AG04450 (cell line): ENCODE data around the gene SLC5A10. TPM values are rescaled to one million over a fixed set of nuclear protein-coding genes. Genes with fewer than 3 reads are reported as not detected.
"Not testable (repeated sequence)": the region's sequence is repeated elsewhere in the genome, so short reads cannot be mapped to it uniquely, and the experiment has no call there.

Source experiments
- CTCF ChIA-PET: fragments of 300-600, 350-600 bp; formaldehyde crosslinking; extraction: SDS; loops from one replicate; lab custom pipeline; 2022; ENCODE audit warnings: antibody characterized with exemption, inconsistent platforms; lab: Charles Lee
- POLR2A ChIA-PET: fragments of 350-600 bp; formaldehyde crosslinking; extraction: SDS; loops from one replicate; lab custom pipeline; 2021; ENCODE audit warnings: antibody characterized with exemption, inconsistent platforms; lab: Yijun Ruan, JAX
- DNase-seq: peaks from one replicate; pipeline ENCODE4 v3.0.0-alpha.2; 2011; ENCODE audit warnings: low read depth, low spot score
- H3K27ac ChIP-seq: one replicate; pipeline ENCODE4 v1.5.1; 2012; ENCODE audit warnings: low read depth, low read length, control low read depth
- H3K27me3 ChIP-seq: one replicate; pipeline ENCODE4 v1.6.0; 2012; ENCODE audit warnings: low read length; ENCODE audit not compliant: control insufficient read depth, insufficient read depth
- H3K4me3 ChIP-seq: 2 replicates; pipeline ENCODE4 v1.5.1; 2011; ENCODE audit warnings: mild to moderate bottlenecking, low read depth, low read length, control low read depth
- H3K9me3 ChIP-seq: 2 replicates; pipeline ENCODE4 v1.5.1; 2012; ENCODE audit warnings: low read length; ENCODE audit not compliant: control insufficient read depth, insufficient read depth
- CTCF ChIP-seq: IDR thresholded peaks from 2 replicates; pipeline ENCODE4 v1.5.1; 2011; ENCODE audit warnings: low read depth, low read length, control low read depth, inconsistent platforms
- polyA plus RNA-seq: library from polyadenylated mRNA; depleted of rRNA; stranded (reverse); fragments of >200 nt; gene quantifications from 2 replicates; pipeline ENCODE4 v1.2.3, GENCODE V29; 2011

SLC5A10 gene
- polyA plus RNA-seq, 1 experiment, result not detected

- H3K27me3 ChIP-seq, H3K27ac ChIP-seq, H3K9me3 ChIP-seq, H3K4me3 ChIP-seq, POLR2A ChIA-PET, CTCF ChIA-PET, DNase-seq: not testable (repeated sequence)
- TF ChIP-seq CTCF, result peak; percentile 42
Measured at GRCh38 chr17:19031729-19032128, 79.8 kb downstream of the SLC5A10 start.

- CTCF ChIA-PET, result not testable (repeated sequence)
Measured at GRCh38 chr17:19032377-19032988, 80.5 kb downstream of the SLC5A10 start.

GRCh38 chr17:19036186-19036585 is 84.2 kb downstream of the SLC5A10 start:
- H3K4me3 ChIP-seq, H3K27ac ChIP-seq, DNase-seq, CTCF ChIA-PET, H3K9me3 ChIP-seq, POLR2A ChIA-PET, H3K27me3 ChIP-seq: not testable (repeated sequence)

More at GRCh38 chr17:19032377-19032988, 80.5 kb downstream of the SLC5A10 start:
- POLR2A ChIA-PET, H3K9me3 ChIP-seq, H3K27ac ChIP-seq, H3K27me3 ChIP-seq, DNase-seq, H3K4me3 ChIP-seq: not testable (repeated sequence)

- H3K27me3 ChIP-seq, H3K27ac ChIP-seq, POLR2A ChIA-PET, DNase-seq, H3K9me3 ChIP-seq, CTCF ChIA-PET, H3K4me3 ChIP-seq: not testable (repeated sequence)
Measured at GRCh38 chr17:19037547-19037946, 85.6 kb downstream of the SLC5A10 start.

GRCh38 chr17:19038007-19038406 is 86.0 kb downstream of the SLC5A10 start:
- H3K4me3 ChIP-seq, POLR2A ChIA-PET, CTCF ChIA-PET, H3K27ac ChIP-seq, DNase-seq, H3K9me3 ChIP-seq, H3K27me3 ChIP-seq: not testable (repeated sequence)

GRCh38 chr17:19038730-19039129 is 86.8 kb downstream of the SLC5A10 start:
- POLR2A ChIA-PET, H3K9me3 ChIP-seq, H3K27ac ChIP-seq, H3K4me3 ChIP-seq, CTCF ChIA-PET, H3K27me3 ChIP-seq, DNase-seq: not testable (repeated sequence)

GRCh38 chr17:19040350-19040749 is 88.4 kb downstream of the SLC5A10 start:
- H3K27ac ChIP-seq, CTCF ChIA-PET, POLR2A ChIA-PET, H3K9me3 ChIP-seq, H3K27me3 ChIP-seq, H3K4me3 ChIP-seq, DNase-seq: not testable (repeated sequence)

GRCh38 chr17:19041871-19042270 is 89.9 kb downstream of the SLC5A10 start:
- CTCF ChIA-PET, H3K4me3 ChIP-seq, DNase-seq, POLR2A ChIA-PET, H3K27me3 ChIP-seq, H3K9me3 ChIP-seq, H3K27ac ChIP-seq: not testable (repeated sequence)

GRCh38 chr17:19042369-19042768 is 90.4 kb downstream of the SLC5A10 start:
- DNase-seq, CTCF ChIA-PET, POLR2A ChIA-PET, H3K27ac ChIP-seq, H3K4me3 ChIP-seq, H3K27me3 ChIP-seq, H3K9me3 ChIP-seq: not testable (repeated sequence)

- H3K27me3 ChIP-seq, H3K27ac ChIP-seq, DNase-seq, H3K4me3 ChIP-seq, CTCF ChIA-PET, POLR2A ChIA-PET, H3K9me3 ChIP-seq: not testable (repeated sequence)
Measured at GRCh38 chr17:19043032-19043431, 91.1 kb downstream of the SLC5A10 start.

- POLR2A ChIA-PET, DNase-seq, H3K27me3 ChIP-seq, H3K4me3 ChIP-seq, H3K9me3 ChIP-seq, CTCF ChIA-PET, H3K27ac ChIP-seq: not testable (repeated sequence)
Measured at GRCh38 chr17:19044643-19045042, 92.7 kb downstream of the SLC5A10 start.
